ENCODE results near the gene CTCF.
A peak's percentile ranks its signal among the peaks of the same experiment; 100 is the strongest.

CTCF gene

DNA sequence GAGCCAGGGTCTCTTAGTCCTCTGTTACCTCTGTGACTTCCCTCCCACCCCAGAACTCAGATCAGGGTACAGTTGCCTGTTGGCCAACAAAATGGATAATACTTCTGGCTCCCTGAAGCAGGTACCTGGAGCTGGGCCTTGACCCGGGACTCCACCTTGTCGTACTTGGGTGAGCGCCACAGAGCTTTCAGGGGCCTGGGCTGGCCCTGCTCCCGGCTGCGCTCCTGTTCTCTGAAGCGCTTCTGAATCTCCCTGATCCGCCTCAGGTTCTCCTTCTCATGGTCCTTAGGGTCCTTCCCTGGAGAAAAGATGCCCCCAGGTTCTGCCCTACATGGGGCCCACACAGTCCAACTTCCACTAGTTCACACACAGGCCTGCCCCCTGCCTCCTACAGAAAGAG lies 102.5 kb downstream of the CTCF start:
- no peak for DNase-seq (ENCODE audit: low read depth in 2 of 2)

DNA sequence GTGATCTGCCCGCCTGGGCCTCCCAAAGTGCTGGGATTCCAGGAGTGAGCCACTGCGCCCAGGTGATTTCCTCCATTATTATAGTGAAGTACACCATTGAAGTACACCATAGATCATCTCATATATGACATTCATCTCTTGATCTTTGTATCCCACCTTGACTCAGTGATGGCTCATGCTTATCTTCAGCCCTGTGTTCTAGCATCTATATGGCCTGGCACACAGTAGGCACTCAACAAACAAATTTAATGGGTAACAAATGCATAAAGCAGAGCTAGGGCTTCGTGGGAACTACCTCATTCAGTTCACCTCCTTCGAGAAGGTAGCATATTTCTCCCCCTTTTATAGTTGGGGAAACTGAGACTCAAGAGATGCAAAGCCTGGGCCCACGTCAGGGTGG lies 103.3 kb downstream of the CTCF start:
- DNase-seq (ENCODE audit: low read depth in 2 of 2): no peak

DNA sequence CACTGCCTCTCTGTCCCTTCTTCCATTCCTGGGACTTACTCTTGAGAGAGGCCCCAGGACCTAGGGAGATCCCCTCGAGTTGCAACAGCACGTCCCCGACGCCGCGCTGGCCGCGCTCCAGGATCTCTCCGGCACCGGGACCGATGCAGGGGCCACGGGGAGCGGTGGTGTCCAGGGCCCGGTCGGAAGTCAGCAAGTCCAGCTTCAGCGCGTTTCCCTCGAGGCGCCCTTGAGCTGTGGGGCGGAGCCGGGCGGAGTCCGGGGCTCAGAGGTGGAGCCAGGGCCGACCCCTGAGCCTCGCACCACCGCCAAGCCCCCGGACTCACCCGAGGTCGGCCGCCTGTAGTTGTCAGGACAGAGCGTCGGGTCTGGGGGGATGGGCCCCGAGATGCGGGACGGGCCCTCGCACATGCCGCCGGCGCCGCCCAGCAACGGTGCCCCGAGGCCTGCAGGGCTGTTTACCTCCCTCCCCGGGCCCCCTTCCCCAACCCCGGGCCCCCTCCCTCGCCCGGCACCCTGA lies 103.8 kb downstream of the CTCF start:
- DNase-seq (ENCODE audit: low read depth in 2 of 2): no peak

DNA sequence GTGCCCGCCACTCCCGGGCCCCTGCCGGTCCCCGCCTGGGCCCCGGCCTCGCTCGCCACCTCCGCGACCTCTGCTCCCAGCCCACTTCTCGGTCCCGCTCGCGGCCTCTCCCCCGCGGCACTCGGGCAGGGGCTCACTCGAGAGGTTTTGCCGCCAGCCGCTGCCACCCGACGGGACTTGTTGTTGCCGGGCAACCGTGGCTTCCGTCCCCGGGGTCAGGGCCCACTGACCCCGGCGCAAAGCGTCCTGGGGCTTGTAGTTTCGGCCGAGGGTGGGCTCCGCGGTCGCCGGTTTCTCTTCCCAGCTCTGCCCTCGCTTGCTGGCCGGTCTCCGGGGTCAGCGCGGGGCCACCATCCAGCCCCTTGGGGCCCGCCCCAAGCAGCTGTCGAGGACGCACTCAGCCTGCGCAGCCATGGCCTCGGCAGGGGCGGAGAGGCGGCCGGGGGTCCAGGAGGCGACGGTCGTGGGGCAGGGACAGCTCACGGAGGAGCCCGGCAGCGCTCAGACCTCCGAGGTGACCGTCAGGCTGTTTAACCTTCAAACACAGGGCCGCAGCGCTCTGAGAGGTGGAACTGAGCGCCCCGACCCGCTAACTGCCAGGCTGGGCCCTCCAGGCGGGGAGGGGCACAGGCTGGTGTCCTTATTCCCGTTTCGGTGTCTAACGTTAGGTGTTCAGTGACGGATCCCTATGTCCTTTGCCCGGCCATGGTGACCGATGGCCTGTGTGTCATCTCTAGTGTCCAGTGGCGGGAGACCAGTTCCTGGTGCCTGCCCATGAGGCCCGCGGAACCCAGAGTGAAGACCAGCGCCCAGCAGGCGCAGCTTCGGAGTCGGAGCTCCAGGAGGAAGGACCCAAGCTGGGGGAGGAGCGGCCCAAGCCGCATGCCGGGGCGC lies 104.5 kb downstream of the CTCF start, which contains the start of the genes C16orf86 and ENKD1:
TSS of gene C16orf86 (plus strand) at position 256 of the 894 bp plus-strand sequence. CDS start at position 413, 157 bp downstream.
TSS of gene ENKD1 (minus strand) at position 192 of the 894 bp plus-strand sequence. CDS start 308 bp downstream, outside the sequence.
- DNase-seq (ENCODE audit: low read depth in 2 of 2): peak; percentile 60 to 62

DNA sequence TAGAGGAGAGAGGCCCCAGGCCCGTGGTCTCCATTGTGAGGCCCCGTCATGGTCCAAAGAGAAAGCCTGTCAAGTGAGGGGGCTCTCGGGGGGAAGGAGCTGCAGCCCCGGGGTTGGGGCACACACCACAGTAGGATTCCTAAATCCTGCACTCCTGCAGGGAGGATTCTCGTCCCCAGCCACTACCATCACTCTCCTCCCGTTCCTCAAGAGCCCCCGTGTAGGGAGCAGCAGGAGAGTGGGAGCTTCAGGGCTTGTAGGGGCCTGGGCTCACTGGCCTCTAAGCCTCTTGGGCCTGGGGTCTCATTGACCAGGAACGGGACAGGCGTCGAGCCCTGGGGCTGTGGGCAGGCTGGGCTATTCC lies 105.1 kb downstream of the CTCF start:
- DNase-seq (ENCODE audit: low read depth in 2 of 2): no peak

DNA sequence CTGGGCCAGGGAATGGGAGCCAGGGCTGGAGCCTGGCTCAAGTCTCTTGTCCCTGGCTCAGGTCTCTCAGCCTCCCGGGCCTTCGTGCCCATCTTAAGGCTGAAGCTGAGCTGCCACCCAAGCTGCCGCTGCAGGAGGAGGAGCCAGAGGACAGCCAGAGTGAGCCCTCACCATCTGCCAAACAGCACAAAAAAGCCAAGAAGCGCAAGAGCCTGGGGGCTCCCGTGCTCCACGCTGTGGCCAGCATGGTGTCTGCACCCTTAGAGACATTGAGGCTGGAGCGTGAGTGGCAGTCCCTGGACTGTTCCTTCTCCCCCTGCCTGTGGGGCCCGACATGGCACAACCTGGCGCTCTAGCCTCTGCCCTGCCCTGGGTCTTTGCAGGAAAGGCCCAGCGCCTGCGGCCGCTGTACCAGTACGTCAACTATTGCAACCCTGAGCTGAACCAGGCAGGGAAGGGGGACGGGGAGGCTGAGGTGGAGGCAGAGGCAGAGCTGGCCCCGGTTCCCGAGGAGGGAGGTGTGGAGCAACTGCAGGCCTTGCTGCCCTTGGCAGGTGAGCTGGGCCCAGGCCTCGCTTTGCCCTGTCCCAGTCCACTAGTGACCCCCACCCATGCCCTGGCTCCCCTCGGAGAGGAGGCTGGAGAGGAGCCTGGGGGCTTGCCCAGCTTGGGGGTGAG lies 105.6 kb downstream of the CTCF start:
- peak; percentile 53 to 58 for DNase-seq (ENCODE audit: low read depth in 2 of 2)

DNA sequence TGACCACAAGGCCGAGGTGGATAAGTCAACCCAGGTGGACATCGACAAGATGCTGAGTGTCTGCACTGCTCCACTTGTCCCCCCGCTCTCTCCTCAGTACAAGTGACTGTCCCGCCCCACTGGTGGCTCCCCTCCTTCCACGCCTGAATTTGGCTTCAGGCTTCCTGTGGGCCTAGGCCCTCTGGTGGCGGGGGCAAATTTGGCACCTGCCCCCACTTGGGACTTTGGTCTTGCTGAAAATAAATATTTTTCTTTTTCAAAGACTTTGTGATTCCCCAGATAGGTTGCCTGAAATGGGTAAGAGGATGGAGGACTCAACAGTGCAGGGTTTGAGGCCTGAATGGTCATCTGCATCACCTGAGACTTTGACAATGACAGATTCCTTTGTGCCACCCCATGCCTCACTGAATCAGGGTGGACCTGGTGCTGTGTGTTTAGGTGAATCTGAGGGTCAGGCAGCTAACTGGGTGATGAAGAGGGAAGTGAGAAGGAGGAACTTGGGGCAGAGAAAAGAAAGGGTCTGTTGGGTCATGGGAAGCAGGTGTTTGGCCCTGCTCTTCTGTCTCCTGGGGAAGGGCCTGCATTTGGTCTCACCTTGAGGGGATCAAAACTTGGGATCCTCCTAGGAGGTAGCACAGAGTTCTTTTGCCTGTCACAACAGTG lies 106.3 kb downstream of the CTCF start:
- no peak for DNase-seq (ENCODE audit: low read depth in 2 of 2)

DNA sequence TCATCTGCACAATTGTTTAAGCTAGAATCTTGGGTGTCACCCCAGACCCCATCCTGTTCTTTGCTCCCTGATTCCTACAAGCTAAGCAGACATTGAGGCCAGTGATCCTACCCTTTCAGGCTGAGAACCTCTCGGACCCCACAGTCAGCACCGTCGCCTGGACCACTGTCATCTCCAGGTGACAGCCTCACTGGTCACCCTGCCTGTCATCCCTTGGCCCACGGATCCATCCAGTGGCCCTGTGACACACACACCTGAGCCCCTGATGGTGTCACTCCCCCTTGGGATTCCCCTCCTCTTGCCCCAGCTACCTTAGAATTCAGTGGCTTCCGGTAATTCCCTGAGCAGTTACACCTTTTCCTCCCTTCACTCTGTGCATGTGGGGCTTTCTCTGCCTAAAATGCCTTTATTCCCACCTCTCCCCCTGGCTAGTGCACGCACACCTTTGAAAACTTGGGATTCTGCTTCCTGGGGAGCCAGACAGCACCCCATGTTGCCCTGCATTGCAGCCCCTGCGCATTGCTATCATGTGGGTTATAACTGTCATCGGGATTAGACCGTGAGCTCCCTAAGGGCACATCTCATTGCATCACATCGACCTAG lies 107.3 kb downstream of the CTCF start:
- DNase-seq (ENCODE audit: low read depth in 2 of 2): no peak

DNA sequence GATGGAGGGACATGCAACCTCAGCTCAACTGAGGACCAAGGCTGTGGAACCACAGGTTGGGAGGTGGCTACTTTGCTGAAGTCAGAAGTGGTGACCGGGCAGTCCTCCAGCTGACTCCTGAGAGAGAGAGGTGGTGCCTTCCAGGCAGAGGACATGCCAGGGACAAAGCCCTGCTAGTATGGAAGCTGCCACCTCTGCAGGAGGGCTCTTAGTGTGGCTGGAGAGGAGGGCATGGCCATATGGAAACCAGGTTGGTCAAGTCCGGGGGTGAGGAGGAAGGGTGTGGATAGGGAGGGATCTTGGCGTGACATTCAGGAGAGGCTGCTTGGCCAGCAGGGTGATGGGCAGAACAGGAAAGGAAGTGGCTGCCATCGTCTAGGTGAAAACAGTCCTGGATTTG lies 110.0 kb downstream of the CTCF start:
- no peak for DNase-seq (ENCODE audit: low read depth in 2 of 2)

DNA sequence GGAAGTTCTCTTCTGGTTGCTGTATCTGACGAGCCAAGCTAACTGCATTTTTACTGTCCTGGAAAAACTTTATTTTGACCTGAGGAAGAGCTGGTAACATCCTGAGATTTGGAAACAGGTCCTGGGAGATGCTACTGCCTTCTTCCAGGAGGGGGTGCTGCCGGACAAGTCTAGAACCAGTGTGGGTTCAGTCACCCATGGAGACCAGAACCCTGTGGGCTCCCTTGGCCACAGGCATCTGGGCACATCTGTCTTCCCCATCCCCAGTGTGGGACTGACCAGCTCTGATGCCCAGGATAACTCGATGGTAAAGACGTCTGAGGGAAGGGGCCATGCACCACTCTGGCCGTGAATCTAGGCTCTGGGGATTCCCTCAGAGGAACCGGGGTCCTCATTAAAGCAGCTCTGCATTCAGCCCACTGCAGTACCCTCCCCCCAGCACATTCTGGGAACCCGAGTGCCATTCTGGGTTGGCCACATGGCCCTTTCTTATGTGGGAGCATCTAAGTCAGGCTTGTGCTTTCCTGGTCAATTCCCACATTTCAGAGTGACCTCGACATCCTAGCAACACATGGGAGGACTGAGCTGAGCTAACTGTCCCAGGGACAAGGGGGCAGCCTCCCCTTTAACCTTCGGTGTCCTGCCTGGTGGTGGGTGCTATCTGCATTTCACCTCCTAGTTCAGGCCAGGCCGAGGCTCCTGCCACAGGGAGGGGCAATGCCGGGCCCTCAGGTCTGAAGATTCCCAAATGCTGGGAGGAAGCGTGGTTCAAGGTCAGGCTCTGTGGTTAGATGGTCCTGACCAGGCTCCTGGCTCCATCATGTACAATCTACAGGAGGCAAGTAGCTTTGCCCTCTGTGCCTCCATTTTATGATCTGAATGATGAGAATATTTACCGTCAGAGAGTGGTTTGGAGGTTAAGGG lies 110.7 kb downstream of the CTCF start:
- no peak for DNase-seq (ENCODE audit: low read depth in 2 of 2)

DNA sequence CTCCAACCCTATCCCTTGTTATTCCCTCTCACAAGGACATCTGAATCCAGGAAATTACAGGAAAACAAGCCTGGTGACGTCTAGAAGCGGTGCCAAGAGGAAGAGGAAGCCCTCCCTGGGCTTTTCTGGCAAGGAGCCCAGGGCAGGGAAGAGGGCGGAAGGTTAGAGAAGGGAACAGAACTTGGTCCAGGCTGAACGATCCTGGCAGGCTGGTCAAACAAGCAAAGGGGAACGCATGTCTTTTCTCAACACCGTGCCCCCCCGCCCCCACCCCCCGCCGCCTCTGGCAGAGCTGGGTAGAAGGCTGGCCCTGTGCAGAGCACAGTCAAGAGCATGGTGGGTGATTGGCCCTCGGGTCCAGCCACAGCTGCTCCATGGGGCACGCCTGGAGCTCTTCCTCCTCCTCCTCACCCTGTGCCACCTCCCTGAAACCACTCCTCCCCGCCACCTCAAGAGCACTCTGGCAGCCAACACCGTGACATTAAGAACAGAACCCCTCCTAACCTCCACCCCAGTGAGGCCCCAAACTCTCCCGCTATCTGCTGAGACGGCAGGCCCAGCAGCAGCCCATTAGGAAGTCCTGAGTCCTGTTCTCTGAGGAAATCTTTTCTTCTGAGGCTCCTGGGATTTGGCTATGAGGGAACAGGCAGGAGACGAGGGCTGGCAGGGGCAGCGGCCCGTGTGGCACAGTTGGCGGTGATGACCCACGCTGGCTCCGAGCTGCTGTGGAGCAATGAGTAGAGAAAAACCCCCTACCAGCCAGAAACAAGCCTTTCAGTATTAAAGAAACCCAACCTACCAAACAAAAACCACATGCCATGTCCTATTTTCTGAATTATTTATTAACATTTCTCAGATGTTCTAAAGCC lies 111.6 kb downstream of the CTCF start:
- DNase-seq (ENCODE audit: low read depth in 2 of 2): no peak

DNA sequence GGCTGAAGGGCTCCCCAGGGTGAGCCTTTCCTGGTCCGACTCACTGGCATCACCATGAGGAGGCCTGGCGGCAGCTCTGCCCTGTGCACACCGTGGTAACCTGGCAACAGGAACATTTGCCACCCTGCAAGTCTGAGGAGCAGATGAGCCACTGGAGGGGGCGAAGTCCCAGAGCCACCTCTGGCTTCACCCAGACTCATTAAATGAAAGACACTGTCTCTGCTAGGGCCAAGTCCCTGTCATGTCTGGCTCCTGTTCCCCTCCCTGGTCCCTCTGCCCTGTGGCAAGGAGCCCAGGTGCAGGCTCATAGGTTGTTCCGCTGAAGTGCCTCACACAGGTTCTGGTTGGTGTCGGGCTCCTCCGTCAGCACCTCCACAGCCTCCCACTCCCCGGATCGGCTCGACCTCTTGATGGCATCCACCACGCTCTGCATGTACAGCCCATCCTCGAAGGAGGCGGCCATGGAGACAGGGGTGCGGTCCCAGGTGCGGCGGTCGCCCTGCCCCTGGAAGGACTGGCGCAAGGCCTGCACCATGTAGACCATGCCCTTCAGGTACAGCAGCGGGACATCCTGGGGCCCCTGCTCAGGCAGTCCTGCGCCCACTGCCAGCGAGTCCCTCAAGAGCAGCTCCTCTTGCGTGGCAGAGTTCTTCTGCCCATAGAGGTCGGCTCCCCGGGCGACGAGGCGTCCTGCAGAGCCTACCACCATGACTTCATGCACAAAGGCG lies 112.7 kb downstream of the CTCF start:
- no peak for DNase-seq (ENCODE audit: low read depth in 2 of 2)

DNA sequence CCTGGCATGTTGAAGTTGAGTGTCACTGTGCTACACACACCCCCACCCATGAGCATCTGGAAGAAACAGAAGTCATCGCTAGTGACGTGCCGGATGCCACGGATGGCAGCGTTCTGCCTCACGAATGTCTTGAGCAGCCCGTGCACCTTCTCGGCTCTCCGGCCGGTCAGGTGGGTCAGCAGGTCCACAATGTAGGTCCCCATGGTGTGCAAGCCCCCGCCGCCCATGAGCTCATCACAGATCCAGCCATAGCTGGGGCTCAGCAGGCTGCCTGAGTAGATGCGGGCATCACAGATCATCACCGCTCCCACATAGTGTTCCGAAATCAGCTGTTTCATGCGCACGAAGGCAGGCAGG lies 113.2 kb downstream of the CTCF start:
- no peak for DNase-seq (ENCODE audit: low read depth in 2 of 2)

DNA sequence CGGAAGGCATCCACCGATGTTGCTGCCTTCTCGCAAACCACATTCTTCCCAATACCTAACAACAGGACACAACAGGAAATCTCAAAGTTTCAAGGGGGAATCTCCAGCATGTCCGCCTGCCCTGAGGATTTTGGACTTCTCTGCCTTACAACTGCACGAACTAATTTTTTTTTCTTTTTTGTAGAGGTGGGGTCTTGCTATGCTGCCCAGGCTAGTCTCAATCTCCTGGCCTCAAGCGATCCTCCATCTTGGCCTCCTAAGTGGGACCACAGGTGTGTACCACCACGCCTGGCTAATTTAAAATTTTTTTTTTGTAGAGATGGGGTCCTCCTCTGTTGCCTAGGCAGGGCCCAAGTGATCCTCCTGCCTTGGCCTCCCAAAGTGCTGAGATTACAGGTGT lies 113.7 kb downstream of the CTCF start:
- DNase-seq (ENCODE audit: low read depth in 2 of 2): no peak

DNA sequence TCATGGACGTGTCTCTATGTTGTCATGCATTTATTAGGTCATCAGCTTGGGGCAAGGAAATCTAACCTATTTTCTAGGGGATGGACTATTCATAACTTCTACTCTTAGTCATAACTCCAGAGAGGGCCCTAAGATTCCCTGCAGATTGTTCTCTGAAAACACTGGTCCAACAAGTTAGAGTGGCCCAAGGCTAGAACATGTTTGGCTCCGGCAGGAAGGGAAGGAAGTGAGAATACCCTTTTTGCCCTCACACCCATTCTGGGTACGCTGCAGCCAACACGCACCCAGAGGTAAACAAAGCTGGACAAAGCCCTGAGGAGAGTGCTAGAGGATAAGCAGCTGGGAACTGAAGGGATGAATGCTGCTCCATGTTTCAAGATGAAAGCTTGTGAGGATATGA lies 114.2 kb downstream of the CTCF start:
- no peak for DNase-seq (ENCODE audit: low read depth in 2 of 2)

DNA sequence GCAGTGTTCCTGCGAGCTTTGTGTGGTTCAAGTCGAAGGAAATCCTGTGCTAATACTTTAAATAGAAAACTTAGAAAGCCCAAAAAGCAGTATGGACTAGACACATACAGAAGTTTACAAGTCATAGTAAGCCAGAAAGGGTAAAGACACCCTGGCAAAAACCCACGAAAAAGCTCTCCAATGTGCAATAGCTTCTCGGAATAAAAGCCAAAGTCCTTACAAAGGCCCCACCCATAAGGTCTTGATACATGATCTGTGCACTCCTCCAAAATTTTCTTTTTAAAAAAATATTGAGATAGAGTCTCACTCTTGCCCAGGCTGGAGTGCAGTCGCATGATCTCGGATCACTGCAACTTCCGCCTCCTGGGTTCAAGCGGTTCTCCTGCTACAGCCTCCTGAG lies 114.6 kb downstream of the CTCF start:
- no peak for DNase-seq (ENCODE audit: low read depth in 2 of 2)

DNA sequence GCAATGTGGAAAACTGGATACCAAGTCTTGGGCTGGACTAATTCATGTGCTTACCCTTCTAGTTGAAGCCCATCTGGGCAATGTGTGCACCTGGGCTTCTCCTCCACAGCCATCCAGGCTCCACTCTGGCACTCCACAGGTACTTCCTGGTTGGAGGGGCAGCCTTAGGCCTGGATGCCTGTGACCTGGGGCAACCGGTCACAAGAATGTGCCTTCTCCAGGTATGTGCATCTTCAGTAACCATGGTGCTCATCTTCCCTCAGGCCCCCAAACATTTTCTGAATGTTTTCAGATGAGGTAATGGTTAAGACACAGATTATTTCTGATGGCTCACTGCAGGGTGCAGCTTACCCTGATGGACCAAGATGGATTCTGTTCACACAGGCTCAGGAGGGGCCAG lies 115.4 kb downstream of the CTCF start:
- no peak for DNase-seq (ENCODE audit: low read depth in 2 of 2)

DNA sequence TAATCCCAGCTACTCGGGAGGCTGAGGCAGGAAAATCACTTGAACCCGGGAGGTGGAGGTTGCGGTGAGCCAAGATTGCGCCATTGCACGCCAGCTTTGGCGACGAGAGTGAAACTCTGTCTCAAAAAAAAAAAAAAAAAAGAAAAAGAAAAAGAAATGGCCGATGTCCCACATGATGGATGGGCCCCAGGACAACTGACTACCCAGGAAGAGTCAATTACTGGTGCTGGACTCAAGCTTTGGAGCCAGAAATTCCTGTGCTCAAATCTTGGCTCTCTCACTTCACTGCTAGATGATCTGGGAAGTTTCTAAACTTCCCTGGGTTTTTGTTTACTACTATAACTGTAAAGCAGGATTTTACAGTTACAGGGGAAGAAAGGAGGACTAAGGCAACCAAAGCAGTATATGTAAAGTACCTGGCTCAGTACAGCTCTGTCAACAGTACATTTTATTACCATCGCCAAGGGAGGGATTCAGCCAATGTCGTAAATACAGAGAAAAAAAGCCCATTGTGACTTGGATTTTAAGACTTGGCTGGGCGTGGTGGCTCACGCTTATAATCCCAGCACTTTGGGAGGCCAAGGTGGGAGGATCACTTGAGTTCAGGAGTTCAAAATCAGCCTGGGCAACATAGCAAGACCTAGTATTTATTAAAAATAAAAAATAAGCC lies 116.2 kb downstream of the CTCF start:
- DNase-seq (ENCODE audit: low read depth in 2 of 2): no peak

Data from stimulated activated CD8-positive, alpha-beta memory T cell treated with anti-CD3 and anti-CD28 coated beads, Interleukin-7, amount 100 ng/mL, for 1 hour (primary cell).